Thyroid gland (tissue), 4 donors: ENCODE measurements around the gene TMPRSS5.

Source experiments
- POLR2A ChIP-seq, 2 donors: fragments of 450-650 bp; IDR thresholded peaks; one replicate each; pipeline ENCODE4 v1.6.1; 2017; ENCODE audit warnings: antibody characterized with exemption in 2 of 2, mild to moderate bottlenecking in 2 of 2, moderate library complexity in 1 of 2
- TF ChIP-seq, protein P1 (sequence below), 6 experiments: fragments of 200-600 bp in 3 of 6; fragments of 450-650 bp in 3 of 6; sonication (generic) in 3 of 6; IDR thresholded peaks; one replicate each; pipeline ENCODE4 v1.5.1; 2016 to 2019; ENCODE audit warnings: antibody characterized with exemption in 6 of 6, mild to moderate bottlenecking in 2 of 6, inconsistent platforms in 1 of 6, moderate library complexity in 1 of 6

- TF ChIP-seq, protein P1, sequence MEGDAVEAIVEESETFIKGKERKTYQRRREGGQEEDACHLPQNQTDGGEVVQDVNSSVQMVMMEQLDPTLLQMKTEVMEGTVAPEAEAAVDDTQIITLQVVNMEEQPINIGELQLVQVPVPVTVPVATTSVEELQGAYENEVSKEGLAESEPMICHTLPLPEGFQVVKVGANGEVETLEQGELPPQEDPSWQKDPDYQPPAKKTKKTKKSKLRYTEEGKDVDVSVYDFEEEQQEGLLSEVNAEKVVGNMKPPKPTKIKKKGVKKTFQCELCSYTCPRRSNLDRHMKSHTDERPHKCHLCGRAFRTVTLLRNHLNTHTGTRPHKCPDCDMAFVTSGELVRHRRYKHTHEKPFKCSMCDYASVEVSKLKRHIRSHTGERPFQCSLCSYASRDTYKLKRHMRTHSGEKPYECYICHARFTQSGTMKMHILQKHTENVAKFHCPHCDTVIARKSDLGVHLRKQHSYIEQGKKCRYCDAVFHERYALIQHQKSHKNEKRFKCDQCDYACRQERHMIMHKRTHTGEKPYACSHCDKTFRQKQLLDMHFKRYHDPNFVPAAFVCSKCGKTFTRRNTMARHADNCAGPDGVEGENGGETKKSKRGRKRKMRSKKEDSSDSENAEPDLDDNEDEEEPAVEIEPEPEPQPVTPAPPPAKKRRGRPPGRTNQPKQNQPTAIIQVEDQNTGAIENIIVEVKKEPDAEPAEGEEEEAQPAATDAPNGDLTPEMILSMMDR (IDR thresholded peaks at IDR 0.05), result no peak
- TF ChIP-seq POLR2A (IDR thresholded peaks at IDR 0.05), result no peak
These were observed 42.5 kb downstream of the TMPRSS5 start for GRCh38 chr11:113663567-113663966.
